MM.1S (cell line): ENCODE measurements around the gene ARHGAP33.

Source experiments
- DNase-seq: peaks from one replicate; pipeline ENCODE4 v3.0.0-alpha.2; 2015
- H2AFZ ChIP-seq: fragments of 300-600 bp; sonication (generic); 2 replicates; pipeline ENCODE4 v1.6.0; 2016; ENCODE audit warnings: antibody characterized with exemption, low read length
- H3F3A ChIP-seq: fragments of 300-600 bp; sonication (generic); 2 replicates; pipeline ENCODE4 v1.6.1; 2016; ENCODE audit warnings: mild to moderate bottlenecking, antibody characterized with exemption, low read length, moderate library complexity, mixed read lengths; ENCODE audit not compliant: insufficient read depth
- H3K27ac ChIP-seq: fragments of 300-600 bp; sonication (generic); 2 replicates; pipeline ENCODE4 v1.5.1; 2016; ENCODE audit warnings: mild to moderate bottlenecking, low read length
- H3K27me3 ChIP-seq: fragments of 300-600 bp; sonication (generic); replicated peaks from 2 replicates; pipeline ENCODE4 v1.6.0; 2016; ENCODE audit warnings: low read length; ENCODE audit not compliant: insufficient read depth
- H3K36me3 ChIP-seq: fragments of 300-600 bp; sonication (generic); replicated peaks from 2 replicates; pipeline ENCODE4 v1.6.1; 2016; ENCODE audit warnings: mild to moderate bottlenecking, low read length, mixed read lengths; ENCODE audit not compliant: insufficient read depth
- H3K4me1 ChIP-seq: fragments of 300-600 bp; sonication (generic); 2 replicates; pipeline ENCODE4 v1.6.1; 2016; ENCODE audit warnings: low read length, mixed read lengths
- H3K4me2 ChIP-seq: fragments of 300-600 bp; sonication (generic); 2 replicates; pipeline ENCODE4 v1.6.0; 2016; ENCODE audit warnings: low read depth, low read length
- H3K4me3 ChIP-seq: fragments of 300-600 bp; sonication (generic); 2 replicates; pipeline ENCODE4 v1.5.1; 2016; ENCODE audit warnings: low read length, mixed read lengths
- H3K79me2 ChIP-seq: fragments of 300-600 bp; sonication (generic); 2 replicates; pipeline ENCODE4 v1.6.1; 2016; ENCODE audit warnings: mixed run types, low read length, mixed read lengths
- H3K9ac ChIP-seq: fragments of 300-600 bp; sonication (generic); 2 replicates; pipeline ENCODE4 v1.6.1; 2016; ENCODE audit warnings: low read length, mixed read lengths
- H3K9me2 ChIP-seq: fragments of 300-600 bp; sonication (generic); replicated peaks from 2 replicates; pipeline ENCODE4 v1.6.1; 2016; ENCODE audit warnings: mild to moderate bottlenecking, low read length, mixed read lengths; ENCODE audit not compliant: insufficient read depth
- H3K9me3 ChIP-seq: fragments of 300-600 bp; sonication (generic); replicated peaks from 2 replicates; pipeline ENCODE4 v1.6.1; 2016; ENCODE audit warnings: mild to moderate bottlenecking, low read length, mixed read lengths; ENCODE audit not compliant: insufficient read depth
- H4K20me1 ChIP-seq: fragments of 300-600 bp; sonication (generic); 2 replicates; pipeline ENCODE4 v1.6.1; 2016; ENCODE audit warnings: mild to moderate bottlenecking, low read length, moderate library complexity, mixed read lengths; ENCODE audit not compliant: insufficient read depth
- EZH2 ChIP-seq: fragments of 300-600 bp; sonication (generic); optimal IDR thresholded peaks from 2 replicates; pipeline ENCODE3; 2017; ENCODE audit warnings: low read depth, mild to moderate bottlenecking, antibody characterized with exemption, low read length, mixed read lengths
- EZH2phosphoT487 ChIP-seq: fragments of 300-600 bp; sonication (generic); IDR thresholded peaks from 2 replicates; pipeline ENCODE4 v1.6.1; 2018; ENCODE audit warnings: antibody characterized with exemption, low read length
- TF ChIP-seq, protein P1 (sequence below): fragments of 300-600 bp; sonication (generic); IDR thresholded peaks from 2 replicates; pipeline ENCODE4 v1.5.1; 2016; ENCODE audit warnings: antibody characterized with exemption, low read length, mixed read lengths

Gene ARHGAP33

DNA sequence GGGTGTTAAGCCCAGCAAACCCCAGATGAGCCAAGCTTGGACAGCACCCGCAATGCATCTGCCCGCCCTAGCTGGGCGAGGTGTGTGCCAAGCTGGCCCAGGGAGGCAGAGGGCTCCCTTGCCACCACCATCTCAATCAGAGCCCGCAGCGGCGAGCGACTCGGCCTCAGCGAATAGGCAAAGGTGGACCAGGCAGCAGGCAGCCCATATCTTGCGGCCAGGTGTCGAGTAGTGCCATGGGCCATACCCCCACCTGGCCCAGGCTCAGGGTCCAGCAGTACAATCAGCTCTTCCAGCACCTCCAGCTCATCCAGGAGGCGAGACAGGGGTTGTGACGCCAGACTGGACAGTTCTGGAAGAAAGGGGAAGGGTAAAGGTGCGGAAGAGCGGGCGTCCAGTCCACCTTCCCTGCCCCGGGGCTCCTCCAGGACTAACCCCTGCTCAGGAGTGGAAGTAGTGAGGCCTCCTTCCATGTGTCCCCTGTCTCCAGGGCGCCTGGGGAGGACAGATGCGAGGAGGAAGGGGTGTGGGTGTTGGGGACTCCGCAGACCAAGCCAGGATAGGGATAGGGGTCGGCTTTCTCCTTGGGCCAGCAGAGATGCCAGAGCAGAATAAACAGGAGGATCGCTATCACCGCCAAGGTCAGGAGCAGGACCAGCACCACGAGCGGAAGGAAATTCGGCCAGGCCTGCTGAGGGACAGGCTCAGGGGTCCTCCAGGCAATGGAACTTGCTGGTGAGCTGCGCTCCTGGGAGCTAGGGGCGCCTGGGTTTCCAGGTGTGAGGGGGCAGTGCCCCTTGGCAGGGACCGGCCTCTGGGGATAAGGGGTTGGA, 35.9 kb upstream of the ARHGAP33 start:
- Histone ChIP-seq H3K9ac (peak overlapping the region; percentile 47; the same call in 1 of the 2 replicates), H3K4me3 (peak overlapping the region; percentile 68), H3K36me3 (no peaks in the 10 kb centered on the region), H3F3A (peaks cover 27% of the 10 kb centered on the region; the same call in 1 of the 2 replicates), H3K9me2 (no peaks in the 10 kb centered on the region), H3K27me3 (no peaks in the 10 kb centered on the region), H4K20me1 (no peaks in the 10 kb centered on the region), H3K4me2 (peak overlapping the region; percentile 76; the same call in 1 of the 2 replicates), H3K27ac (no peak overlapping the region), H3K79me2 (peaks cover 10% of the 10 kb centered on the region), H3K4me1 (peaks cover 18% of the 10 kb centered on the region), H3K9me3 (no peaks in the 10 kb centered on the region), H2AFZ (no peak overlapping the region)
- DNase-seq = peak; percentile 5
- TF ChIP-seq EZH2phosphoT487 (no peak), EZH2 (no peak)
- TF ChIP-seq, protein P1, sequence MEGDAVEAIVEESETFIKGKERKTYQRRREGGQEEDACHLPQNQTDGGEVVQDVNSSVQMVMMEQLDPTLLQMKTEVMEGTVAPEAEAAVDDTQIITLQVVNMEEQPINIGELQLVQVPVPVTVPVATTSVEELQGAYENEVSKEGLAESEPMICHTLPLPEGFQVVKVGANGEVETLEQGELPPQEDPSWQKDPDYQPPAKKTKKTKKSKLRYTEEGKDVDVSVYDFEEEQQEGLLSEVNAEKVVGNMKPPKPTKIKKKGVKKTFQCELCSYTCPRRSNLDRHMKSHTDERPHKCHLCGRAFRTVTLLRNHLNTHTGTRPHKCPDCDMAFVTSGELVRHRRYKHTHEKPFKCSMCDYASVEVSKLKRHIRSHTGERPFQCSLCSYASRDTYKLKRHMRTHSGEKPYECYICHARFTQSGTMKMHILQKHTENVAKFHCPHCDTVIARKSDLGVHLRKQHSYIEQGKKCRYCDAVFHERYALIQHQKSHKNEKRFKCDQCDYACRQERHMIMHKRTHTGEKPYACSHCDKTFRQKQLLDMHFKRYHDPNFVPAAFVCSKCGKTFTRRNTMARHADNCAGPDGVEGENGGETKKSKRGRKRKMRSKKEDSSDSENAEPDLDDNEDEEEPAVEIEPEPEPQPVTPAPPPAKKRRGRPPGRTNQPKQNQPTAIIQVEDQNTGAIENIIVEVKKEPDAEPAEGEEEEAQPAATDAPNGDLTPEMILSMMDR = no peak

DNA sequence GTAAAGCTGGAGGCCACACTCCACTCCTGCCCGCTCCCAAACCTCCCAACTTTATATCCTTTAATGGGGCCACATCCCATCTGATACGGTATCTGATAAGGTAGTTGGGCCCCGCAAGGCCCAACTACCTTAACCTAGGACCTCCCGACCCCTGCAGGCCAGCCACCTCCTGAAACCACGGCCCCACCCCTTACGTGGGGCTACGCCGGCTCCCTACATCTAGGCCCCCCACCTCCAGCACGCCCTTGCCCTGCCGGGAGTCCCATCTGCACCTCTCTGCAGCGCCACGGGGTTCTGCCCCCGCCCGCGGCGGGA, 35.3 kb upstream of the ARHGAP33 start:
- Histone ChIP-seq H3K79me2 (peaks cover 11% of the 10 kb centered on the region), H3F3A (peaks cover 27% of the 10 kb centered on the region; the same call in 1 of the 2 replicates), H2AFZ (peak overlapping the region; percentile 76), H3K9ac (peak overlapping the region; percentile 47; the same call in 1 of the 2 replicates), H3K36me3 (no peaks in the 10 kb centered on the region), H3K9me3 (no peaks in the 10 kb centered on the region), H3K9me2 (no peaks in the 10 kb centered on the region), H3K4me2 (peak overlapping the region; percentile 76; the same call in 1 of the 2 replicates), H3K27me3 (no peaks in the 10 kb centered on the region), H3K4me3 (peak overlapping the region; percentile 68), H4K20me1 (no peaks in the 10 kb centered on the region), H3K4me1 (peaks cover 18% of the 10 kb centered on the region), H3K27ac (peak overlapping the region; percentile 22; the same call in 1 of the 2 replicates)
- no peak for DNase-seq
- TF ChIP-seq EZH2 (no peak), EZH2phosphoT487 (no peak)
- TF ChIP-seq, protein P1 = no peak

DNA sequence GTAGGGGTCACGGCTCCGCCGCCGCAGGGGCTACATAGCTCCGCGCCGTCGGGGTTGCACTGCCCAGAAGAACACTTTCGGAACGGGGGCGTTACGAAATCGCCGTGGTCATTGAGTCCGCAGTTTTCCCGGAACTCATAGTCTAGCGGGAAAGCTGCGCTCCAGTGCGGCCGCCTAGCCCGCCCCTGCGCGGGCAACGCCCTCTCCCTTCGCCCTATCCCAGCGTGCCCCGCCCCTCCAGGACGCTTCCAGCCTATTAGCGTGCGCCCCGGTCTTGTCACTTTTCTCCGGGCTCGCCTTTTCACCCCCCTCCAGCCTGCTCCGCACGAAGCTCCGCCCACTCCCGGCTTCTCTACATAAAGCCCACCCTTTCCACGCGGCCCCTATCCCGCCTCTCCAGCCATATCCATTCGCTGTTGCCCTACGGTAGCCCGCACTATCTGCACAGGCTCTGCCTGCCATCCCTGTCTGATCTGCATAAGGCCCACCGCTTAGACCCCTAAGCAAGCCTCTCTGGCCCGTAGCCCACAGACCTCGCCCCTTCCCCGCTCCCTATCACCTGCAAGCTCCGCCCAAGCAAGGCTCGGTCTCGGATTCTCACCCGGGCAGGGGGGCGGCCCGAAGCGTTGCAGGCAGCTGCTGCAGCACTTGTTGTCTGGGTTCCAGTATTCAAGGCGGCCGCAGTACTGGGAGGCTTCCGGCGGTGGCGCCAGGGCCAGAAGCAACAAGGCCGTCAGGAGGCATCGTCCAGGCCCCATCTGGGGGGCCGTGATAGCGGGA, 34.8 kb upstream of the ARHGAP33 start:
- DNase-seq = peak; percentile 97
- peak overlapping the region; percentile 66 for H3K9ac ChIP-seq
- H3K27ac ChIP-seq = peak overlapping the region; percentile 90
- peaks cover 18% of the 10 kb centered on the region for H3K4me1 ChIP-seq
- H2AFZ ChIP-seq = peak overlapping the region; percentile 76
- no peaks in the 10 kb centered on the region for H3K9me3 ChIP-seq
- peaks cover 27% of the 10 kb centered on the region; the same call in 1 of the 2 replicates for H3F3A ChIP-seq
- no peak for TF ChIP-seq EZH2phosphoT487
- TF ChIP-seq, protein P1 = peak; percentile 47
- H3K4me3 ChIP-seq = peak overlapping the region; percentile 68
- peaks cover 12% of the 10 kb centered on the region for H3K79me2 ChIP-seq
- H3K27me3 ChIP-seq = no peaks in the 10 kb centered on the region
- H4K20me1 ChIP-seq = no peaks in the 10 kb centered on the region
- no peaks in the 10 kb centered on the region for H3K36me3 ChIP-seq
- peak overlapping the region; percentile 87 for H3K4me2 ChIP-seq
- H3K9me2 ChIP-seq = no peaks in the 10 kb centered on the region
